HEK293 (cell line): ENCODE measurements around the gene EVL.

Experiments used
- BCL6B ChIP-seq: fragments of 450-650 bp; formaldehyde crosslinking; IDR thresholded peaks from 2 replicates; pipeline ENCODE4 v1.5.1; 2017; ENCODE audit warnings: missing biosample characterization, missing genetic modification characterization
- GLI4 ChIP-seq: fragments of 450-650 bp; formaldehyde crosslinking; IDR thresholded peaks from 2 replicates; pipeline ENCODE4 v1.5.1; 2016; ENCODE audit warnings: missing biosample characterization, missing genetic modification characterization
- GLIS1 ChIP-seq: fragments of 450-650 bp; formaldehyde crosslinking; IDR thresholded peaks from 2 replicates; pipeline ENCODE4 v1.5.1; 2016; ENCODE audit warnings: missing biosample characterization, missing genetic modification characterization
- HIC1 ChIP-seq: fragments of 450-650 bp; formaldehyde crosslinking; IDR thresholded peaks from 2 replicates; pipeline ENCODE4 v1.5.1; 2016; ENCODE audit warnings: missing biosample characterization, missing genetic modification characterization
- HOXC10 ChIP-seq: sonication (generic); formaldehyde crosslinking; IDR thresholded peaks from 2 replicates; pipeline ENCODE4 v1.8.1; 2023; ENCODE audit warnings: mild to moderate bottlenecking, missing genetic modification reagents
- KLF7 ChIP-seq: fragments of 450-650 bp; formaldehyde crosslinking; IDR thresholded peaks from 2 replicates; pipeline ENCODE4 v1.5.1; 2016; ENCODE audit warnings: missing biosample characterization, missing genetic modification characterization, borderline replicate concordance
- MYNN ChIP-seq: fragments of 450-650 bp; formaldehyde crosslinking; IDR thresholded peaks from 2 replicates; pipeline ENCODE4 v1.5.1; 2016; ENCODE audit warnings: missing biosample characterization, missing genetic modification characterization, borderline replicate concordance
- MZF1 ChIP-seq: fragments of 450-650 bp; formaldehyde crosslinking; IDR thresholded peaks from 2 replicates; pipeline ENCODE4 v1.5.1; 2017; ENCODE audit warnings: missing biosample characterization, missing genetic modification characterization, borderline replicate concordance
- SALL2 ChIP-seq: fragments of 450-650 bp; formaldehyde crosslinking; IDR thresholded peaks from 2 replicates; pipeline ENCODE4 v1.5.0; 2017; ENCODE audit warnings: missing biosample characterization, mild to moderate bottlenecking, missing genetic modification characterization, borderline replicate concordance
- SETDB1 ChIP-seq: IDR thresholded peaks from one replicate; pipeline ENCODE4 v1.6.1; 2017; ENCODE audit warnings: mild to moderate bottlenecking, low read length, moderate library complexity, mixed read lengths; ENCODE audit not compliant: insufficient read length
- ZBTB44 ChIP-seq: fragments of 450-650 bp; IDR thresholded peaks from 2 replicates; pipeline ENCODE4 v1.5.1; 2018; ENCODE audit warnings: missing biosample characterization, mild to moderate bottlenecking, missing genetic modification characterization
- ZNF184 ChIP-seq: fragments of 450-650 bp; IDR thresholded peaks from 2 replicates; pipeline ENCODE4 v1.5.1; 2018; ENCODE audit warnings: missing biosample characterization, mild to moderate bottlenecking, missing genetic modification characterization
- ZNF366 ChIP-seq: fragments of 450-650 bp; formaldehyde crosslinking; conservative IDR thresholded peaks from 2 replicates; pipeline ENCODE4 v1.5.1; 2016; ENCODE audit warnings: missing biosample characterization, missing genetic modification characterization
- ZNF398 ChIP-seq: fragments of 450-650 bp; formaldehyde crosslinking; IDR thresholded peaks from 2 replicates; pipeline ENCODE4 v1.5.1; 2017; ENCODE audit warnings: missing biosample characterization, missing genetic modification characterization
- ZNF404 ChIP-seq: fragments of 450-650 bp; formaldehyde crosslinking; IDR thresholded peaks from 2 replicates; pipeline ENCODE4 v1.5.1; 2017; ENCODE audit warnings: missing biosample characterization, missing genetic modification characterization
- ZNF518A ChIP-seq: fragments of 450-650 bp; formaldehyde crosslinking; conservative IDR thresholded peaks from 2 replicates; pipeline ENCODE4 v1.5.1; 2016; ENCODE audit warnings: low read depth, missing biosample characterization, missing genetic modification characterization
- ZNF548 ChIP-seq: fragments of 450-650 bp; formaldehyde crosslinking; IDR thresholded peaks from 2 replicates; pipeline ENCODE4 v1.5.1; 2016; ENCODE audit warnings: missing biosample characterization, missing genetic modification characterization
- ZNF555 ChIP-seq: fragments of 450-650 bp; formaldehyde crosslinking; conservative IDR thresholded peaks from 2 replicates; pipeline ENCODE4 v1.5.1; 2017; ENCODE audit warnings: missing biosample characterization, mild to moderate bottlenecking, missing genetic modification characterization, inconsistent platforms
- ZNF610 ChIP-seq: fragments of 450-650 bp; formaldehyde crosslinking; IDR thresholded peaks from 2 replicates; pipeline ENCODE4 v1.5.1; 2016; ENCODE audit warnings: missing biosample characterization, missing genetic modification characterization, borderline replicate concordance
- ZNF701 ChIP-seq: fragments of 450-650 bp; formaldehyde crosslinking; IDR thresholded peaks from 2 replicates; pipeline ENCODE4 v1.5.1; 2016; ENCODE audit warnings: missing biosample characterization, missing genetic modification characterization
- ZNF777 ChIP-seq: fragments of 450-650 bp; formaldehyde crosslinking; IDR thresholded peaks from 2 replicates; pipeline ENCODE4 v1.5.1; 2017; ENCODE audit warnings: missing biosample characterization, missing genetic modification characterization, borderline replicate concordance
- ZNF791 ChIP-seq: fragments of 450-650 bp; formaldehyde crosslinking; IDR thresholded peaks from 2 replicates; pipeline ENCODE4 v1.5.1; 2016; ENCODE audit warnings: missing biosample characterization, missing genetic modification characterization
- ZNF792 ChIP-seq: fragments of 450-650 bp; formaldehyde crosslinking; IDR thresholded peaks from 2 replicates; pipeline ENCODE4 v1.5.1; 2016; ENCODE audit warnings: missing biosample characterization, missing genetic modification characterization
- ZNF830 ChIP-seq: fragments of 450-650 bp; IDR thresholded peaks from 2 replicates; pipeline ENCODE4 v1.5.0; 2018; ENCODE audit warnings: missing biosample characterization, missing genetic modification characterization, low read depth, mild to moderate bottlenecking, moderate library complexity
- ZSCAN16 ChIP-seq: fragments of 450-650 bp; formaldehyde crosslinking; IDR thresholded peaks from 2 replicates; pipeline ENCODE4 v1.5.1; 2016; ENCODE audit warnings: missing biosample characterization, missing genetic modification characterization
- ZSCAN4 ChIP-seq: fragments of 450-650 bp; formaldehyde crosslinking; IDR thresholded peaks from 2 replicates; pipeline ENCODE4 v1.5.1; 2017; ENCODE audit warnings: missing biosample characterization, missing genetic modification characterization

Gene EVL

GRCh38 chr14:100192672-100193416 lies 127.6 kb downstream of the EVL start (continued):
- TF ChIP-seq ZBTB44 = no peak
- TF ChIP-seq ZNF830 (tag by site-specific recombination) = no peak
- peak; percentile 63; the same call in 1 of the 2 replicates for TF ChIP-seq KLF7 (tag by site-specific recombination)
- peak; percentile 100 for TF ChIP-seq GLIS1 (tag by site-specific recombination)
- TF ChIP-seq ZNF398 = no peak; the same call in 1 of the 2 replicates
- TF ChIP-seq HIC1 (tag by site-specific recombination) = peak; percentile 98
- TF ChIP-seq ZNF548 (tag by site-specific recombination) = no peak
- no peak for TF ChIP-seq ZSCAN16 (tag by site-specific recombination)
- TF ChIP-seq BCL6B = no peak
- TF ChIP-seq SALL2 (tag by site-specific recombination) = no peak
- TF ChIP-seq ZNF366 (tag by site-specific recombination) = no peak
- no peak for TF ChIP-seq MZF1 (tag by site-specific recombination)
- TF ChIP-seq HOXC10 (CRISPR knock-in tag) = no peak
- TF ChIP-seq ZNF555 (tag by site-specific recombination) = no peak
- peak; percentile 47; the same call in 1 of the 2 replicates for TF ChIP-seq ZNF610 (tag by site-specific recombination)
- TF ChIP-seq ZSCAN4 (tag by site-specific recombination) = no peak
- TF ChIP-seq ZNF792 (tag by site-specific recombination) = peak; percentile 81; the same call in 1 of the 2 replicates
- no peak for TF ChIP-seq MYNN (tag by site-specific recombination)
- TF ChIP-seq GLI4 (tag by site-specific recombination) = no peak
- no peak for TF ChIP-seq ZNF701 (tag by site-specific recombination)
- TF ChIP-seq ZNF404 = no peak
- no peak for TF ChIP-seq ZNF777 (tag by site-specific recombination)
- no peak for TF ChIP-seq ZNF791 (tag by site-specific recombination)
- TF ChIP-seq ZNF518A (tag by site-specific recombination) = peak; percentile 53
- no peak for TF ChIP-seq SETDB1
- 0 out of 2 replicates have a peak, but pooled peaks have one; percentile 37 for TF ChIP-seq ZNF184 (tag by site-specific recombination)
